GM18867 (cell line): ENCODE data around the gene EMILIN1.
"Not testable (repeated sequence)": the region's sequence is repeated elsewhere in the genome, so short reads cannot be mapped to it uniquely, and the experiment has no call there.

Experiments used
- ATAC-seq: cut with Tn5 transposase; IDR thresholded peaks from one replicate; pipeline ENCODE4 v1.9.1; 2021; ENCODE audit warnings: mild to moderate bottlenecking, moderate library complexity; ENCODE audit not compliant: unreplicated experiment

EMILIN1 gene

DNA sequence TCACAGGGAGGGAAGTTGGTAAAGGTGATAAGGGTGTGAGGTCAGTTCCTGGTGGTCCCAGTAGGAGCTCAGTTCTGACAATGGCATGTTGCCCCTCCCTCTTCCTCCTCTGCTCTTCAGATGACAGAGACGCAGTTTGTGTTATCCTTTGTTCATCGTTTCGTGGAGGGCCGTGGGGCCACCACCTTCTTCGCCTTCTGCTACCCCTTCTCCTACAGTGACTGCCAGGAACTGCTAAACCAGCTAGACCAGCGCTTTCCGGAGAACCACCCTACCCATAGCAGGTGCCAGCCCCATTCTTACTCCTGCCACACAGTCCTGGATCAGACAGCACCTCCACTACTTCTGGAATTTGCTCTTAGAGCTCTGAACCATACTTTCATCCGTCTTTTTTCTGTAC, 24.6 kb upstream of the EMILIN1 start:
- no peak for ATAC-seq

GRCh38 chr2:27054721-27055120, 23.7 kb upstream of the EMILIN1 start:
- no peak for ATAC-seq

DNA sequence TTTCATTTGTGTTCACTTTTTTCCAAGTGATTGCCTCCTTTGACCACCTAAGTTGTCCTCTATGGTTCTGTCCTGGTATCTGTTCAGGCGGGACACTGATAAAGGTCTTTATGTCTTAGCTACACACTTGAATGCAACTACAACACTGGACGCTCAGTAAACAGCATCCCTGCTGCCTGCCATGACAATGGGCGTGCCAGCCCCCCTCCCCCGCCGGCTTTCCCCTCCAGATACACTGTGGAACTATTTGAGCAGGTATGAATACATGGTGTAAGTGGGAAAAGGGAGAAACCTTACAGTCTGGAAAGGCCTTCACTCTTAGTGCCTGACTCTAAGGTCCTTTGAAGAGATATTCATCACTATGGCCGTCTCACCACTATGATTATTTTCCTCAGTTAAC, 21.2 kb upstream of the EMILIN1 start:
- no peak for ATAC-seq

DNA sequence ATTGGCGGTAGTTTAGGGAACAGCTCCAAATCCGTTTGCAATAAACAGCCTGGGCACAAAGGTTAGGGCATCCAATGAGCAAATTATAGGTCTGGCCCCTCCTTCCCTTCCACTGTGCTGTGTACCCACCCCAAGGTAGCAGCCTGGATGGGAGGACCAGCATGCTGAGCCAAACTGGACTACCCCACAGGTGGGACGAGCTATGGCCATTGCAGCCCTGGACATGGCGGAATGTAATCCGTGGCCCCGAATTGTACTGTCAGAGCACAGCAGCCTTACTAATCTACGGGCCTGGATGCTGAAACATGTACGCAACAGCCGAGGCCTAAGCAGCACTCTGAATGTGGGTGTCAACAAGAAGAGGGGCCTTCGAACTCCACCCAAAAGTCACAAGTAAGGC, 20.2 kb upstream of the EMILIN1 start:
- ATAC-seq = no peak

DNA sequence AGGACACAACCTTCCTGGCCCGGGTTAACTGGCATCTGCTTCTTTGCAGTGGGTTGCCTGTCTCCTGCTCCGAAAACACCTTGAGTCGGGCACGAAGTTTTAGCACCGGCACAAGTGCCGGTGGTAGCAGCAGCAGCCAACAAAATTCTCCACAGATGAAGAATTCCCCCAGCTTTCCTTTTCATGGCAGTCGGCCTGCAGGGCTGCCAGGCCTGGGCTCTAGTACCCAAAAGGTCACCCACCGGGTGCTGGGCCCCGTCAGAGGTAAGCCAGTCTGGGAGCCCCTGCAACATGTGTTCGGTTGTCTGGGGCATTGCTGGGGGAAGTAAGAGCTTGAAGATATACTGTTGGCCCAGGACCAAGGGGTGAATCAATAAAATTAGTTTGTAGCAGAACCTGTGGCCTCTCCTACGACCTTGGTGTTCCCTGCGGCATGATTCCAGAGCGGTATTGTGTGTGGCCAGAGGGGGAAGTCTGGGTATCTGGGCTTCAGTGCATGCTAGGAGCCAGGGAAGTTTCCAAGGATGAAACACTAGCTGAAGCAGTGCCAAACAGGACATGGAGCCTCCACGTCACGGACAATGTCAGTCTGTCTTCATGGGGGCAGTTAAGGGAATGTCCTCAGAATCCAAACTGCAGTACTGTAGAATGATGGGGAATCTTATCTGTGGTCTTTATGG, 19.1 kb upstream of the EMILIN1 start:
- no peak for ATAC-seq

- no peak for ATAC-seq
These were observed 18.1 kb upstream of the EMILIN1 start for GRCh38 chr2:27060323-27060722.

DNA sequence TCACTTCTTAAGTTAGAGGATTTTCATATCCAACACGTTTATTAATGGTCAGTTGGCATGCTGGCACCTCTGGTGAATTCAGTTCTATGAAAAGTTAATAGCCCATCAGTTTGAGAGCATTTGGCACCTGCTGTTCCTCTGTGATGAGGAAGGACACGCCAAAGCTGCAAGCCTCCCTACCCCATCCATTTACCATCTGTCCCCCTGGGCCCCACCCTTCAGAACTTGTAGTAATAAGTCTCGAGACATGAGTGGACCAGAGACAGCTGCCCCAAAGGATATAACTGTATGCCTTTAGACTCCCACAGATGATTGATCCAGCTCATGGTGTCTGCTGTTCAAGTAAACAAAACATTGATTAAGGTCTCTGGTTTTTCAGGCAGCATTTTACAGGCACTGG, 13.3 kb upstream of the EMILIN1 start:
- no peak for ATAC-seq

DNA sequence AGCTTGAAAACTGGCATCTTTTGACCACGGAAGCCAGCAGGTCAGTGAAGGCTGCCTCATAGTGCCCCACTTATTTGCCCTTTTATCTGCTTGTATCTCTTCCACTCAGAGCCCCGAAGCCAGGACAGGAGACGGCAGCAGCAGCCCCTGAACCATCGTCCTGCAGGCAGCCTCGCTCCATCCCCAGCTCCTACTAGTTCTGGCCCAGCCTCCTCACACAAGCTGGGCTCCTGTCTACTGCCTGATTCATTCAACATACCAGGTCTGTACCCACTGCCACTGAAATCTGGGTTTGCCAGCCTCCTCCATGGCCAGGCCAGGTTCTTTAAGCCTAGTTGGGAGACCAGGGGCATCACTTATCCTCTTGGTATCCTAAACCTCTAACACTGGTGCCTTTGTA, 11.0 kb upstream of the EMILIN1 start:
- ATAC-seq = no peak

GRCh38 chr2:27069436-27069835, 9.0 kb upstream of the EMILIN1 start:
- ATAC-seq = no peak

DNA sequence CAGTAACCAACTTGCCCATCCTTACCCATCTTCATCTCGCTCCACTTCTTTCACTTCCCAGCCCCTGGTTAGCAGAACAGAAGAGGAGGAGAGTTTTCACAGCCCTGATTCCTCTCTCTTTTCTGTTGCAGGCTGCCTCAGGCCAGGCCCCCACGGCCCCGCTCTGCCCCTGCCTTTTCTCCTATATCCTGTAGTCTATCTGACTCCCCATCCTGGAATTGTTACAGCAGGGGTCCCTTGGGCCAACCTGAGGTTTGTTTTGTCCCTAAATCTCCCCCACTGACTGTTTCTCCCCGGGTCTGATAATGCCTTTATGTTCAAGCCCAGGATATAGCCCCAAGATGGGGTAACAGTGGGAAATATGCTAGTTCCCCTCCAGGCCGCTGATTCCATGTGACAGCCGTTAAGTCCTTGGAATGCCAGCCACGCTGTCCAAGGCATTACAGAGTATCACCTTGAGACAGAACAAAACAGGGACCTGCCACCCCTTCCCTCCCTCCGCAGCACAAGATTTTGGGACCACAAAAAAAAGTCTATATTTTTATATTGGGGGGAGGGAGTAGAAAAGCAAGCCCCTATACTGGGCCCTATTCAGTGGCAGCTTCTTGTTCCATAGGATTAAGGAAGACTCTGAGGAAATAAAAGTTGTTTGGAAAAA, 8.3 kb upstream of the EMILIN1 start:
- no peak for ATAC-seq

- ATAC-seq = no peak
These were observed 7.7 kb upstream of the EMILIN1 start for GRCh38 chr2:27070653-27071276.

DNA sequence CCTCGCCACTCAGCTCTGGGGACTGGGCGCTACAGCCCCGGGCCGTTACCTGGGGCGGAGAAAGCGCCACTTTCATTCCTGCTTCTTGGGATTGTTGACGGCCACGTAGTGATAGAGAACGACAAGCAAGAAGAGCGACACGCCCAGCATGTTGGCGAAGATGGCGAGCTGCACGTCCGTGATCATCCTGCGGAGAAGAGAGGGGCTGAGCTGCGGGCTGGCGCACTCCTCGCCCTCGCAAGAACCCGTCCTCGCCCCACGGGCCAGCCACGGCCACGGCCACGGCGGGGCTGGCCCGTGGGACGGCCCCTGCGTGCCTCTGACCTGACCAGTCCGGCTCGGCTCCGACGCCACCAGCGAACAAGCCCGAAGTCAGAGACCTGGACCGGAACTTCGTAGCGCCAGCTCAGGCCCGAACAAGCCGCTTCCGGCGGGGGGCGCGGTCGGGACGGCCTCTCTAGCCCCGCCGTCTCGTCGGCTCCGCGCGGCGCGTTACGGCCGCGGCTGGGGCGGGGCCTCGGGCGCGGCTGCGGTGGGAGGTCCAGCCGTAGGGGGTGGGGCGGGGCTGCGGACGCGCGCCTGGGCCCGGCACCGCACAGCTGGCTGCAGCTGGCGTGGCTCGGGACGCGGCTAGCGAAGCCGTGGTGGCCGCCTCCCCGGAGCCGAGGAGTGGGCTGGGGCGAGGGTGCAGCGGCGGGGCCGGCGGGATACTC, 7.0 kb upstream of the EMILIN1 start, which contains the start of gene OST4:
TSS of gene OST4 (minus strand) at position 378 of the 713 bp plus-strand sequence.
- peak; percentile 85 for ATAC-seq

GRCh38 chr2:27071990-27072830, 6.2 kb upstream of the EMILIN1 start:
- no peak for ATAC-seq

DNA sequence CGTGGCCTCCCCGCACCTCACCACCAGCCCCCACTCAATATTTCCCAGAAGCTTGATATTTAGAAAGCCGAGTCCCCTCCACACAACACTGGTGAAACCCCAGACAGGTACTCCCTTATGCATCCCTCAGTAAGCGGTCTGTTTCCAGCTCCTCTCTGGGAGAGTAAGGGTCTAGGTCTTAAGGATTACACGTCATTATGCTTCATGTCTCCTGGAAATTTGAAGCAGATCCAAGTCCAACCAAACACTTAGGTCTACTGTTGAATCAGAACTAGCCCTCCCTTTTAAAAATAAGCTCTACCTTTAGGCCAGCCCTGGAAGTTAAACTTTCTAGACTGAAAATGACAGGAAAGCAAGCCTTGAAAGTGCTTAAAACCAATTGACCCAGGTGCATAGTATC, 5.5 kb upstream of the EMILIN1 start:
- ATAC-seq = no peak

GRCh38 chr2:27073782-27074181, 4.6 kb upstream of the EMILIN1 start:
- ATAC-seq = no peak

DNA sequence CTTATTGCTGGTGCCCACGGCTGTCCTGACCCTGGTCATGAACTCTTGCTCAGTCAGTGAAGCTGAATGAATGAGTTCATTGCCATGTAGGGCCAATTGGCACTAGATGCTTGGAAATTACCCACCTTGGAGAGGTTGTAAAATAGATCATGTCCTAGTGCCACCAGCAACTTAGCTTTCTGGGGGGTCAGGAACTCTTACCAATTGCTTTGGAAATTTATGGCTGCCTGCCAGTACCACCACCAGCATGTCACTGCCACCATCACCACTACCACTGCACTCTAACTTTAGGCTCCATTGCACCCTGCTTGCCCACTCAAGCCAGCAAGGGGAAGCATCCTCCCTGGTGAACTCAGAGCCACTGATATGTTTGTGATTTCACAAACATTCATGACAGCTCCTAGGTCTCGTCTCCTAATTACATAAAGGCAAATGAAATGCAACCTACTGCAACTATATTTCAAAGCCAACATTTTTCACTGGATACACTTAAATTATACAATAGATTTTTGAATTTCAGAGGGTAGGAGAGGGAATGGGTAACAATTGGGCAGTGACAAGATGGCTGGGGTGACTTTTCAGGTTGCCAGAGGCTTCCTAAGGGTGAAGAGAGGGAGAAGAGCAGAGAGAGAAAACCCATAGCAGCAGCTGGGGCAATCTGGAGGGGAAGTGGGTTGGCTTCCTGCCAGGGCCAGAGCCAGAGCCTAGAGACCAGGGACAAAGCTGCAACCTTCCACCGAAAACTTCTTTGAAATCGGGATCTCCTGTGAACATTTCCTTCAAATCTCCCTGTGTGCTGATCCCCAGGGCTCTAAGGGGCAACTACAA, 3.5 kb upstream of the EMILIN1 start:
- ATAC-seq = no peak

DNA sequence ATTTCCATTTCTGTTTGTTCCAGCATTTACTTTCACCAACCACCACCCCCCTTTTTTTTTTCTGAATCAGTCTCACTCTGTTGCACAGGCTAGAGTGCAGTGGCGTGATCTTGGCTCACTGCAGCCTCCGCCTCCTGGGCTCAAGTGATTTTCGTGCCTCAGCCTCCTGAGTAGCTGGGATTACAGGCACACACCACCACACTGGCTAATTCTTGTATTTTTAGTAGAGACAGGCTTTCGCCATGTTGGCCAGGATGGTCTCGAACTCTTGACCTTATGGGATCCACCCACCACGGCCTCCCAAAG, 2.9 kb upstream of the EMILIN1 start:
- not testable (repeated sequence) for ATAC-seq

GRCh38 chr2:27076323-27076722, 2.1 kb upstream of the EMILIN1 start:
- ATAC-seq = no peak

DNA sequence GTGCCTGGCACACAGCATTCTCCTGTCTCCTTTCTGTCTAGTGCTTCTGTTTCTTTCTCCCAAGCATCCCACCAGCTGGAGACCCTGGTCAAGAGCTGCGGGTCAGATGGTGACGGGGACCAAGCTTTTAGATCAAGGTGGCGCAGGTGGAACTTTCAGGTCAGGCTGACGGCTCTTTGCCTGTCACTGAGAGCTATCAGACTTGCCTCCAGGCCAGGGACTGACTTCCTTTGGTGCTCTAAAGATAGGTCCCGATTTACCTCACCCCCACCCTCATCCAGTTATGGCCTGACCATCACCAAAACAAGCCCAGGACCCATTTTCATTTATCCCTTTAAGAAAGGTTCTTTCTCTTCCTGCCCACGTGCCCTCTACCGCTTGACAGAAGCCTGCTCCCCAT, 1.2 kb upstream of the EMILIN1 start:
- no peak for ATAC-seq
